Large intestine (tissue), 3 donors: ENCODE data around the gene HSPB6. TPM values are rescaled to one million over a fixed set of nuclear protein-coding genes. Genes with fewer than 3 reads are reported as not detected.
"Not testable (repeated sequence)": the region's sequence is repeated elsewhere in the genome, so short reads cannot be mapped to it uniquely, and the experiment has no call there.

Source experiments
- DNase-seq, 2 donors: peaks; one replicate each; pipeline versions ENCODE4 v3.0.0 to v3.0.0-alpha.2; 2013
- H3K27ac ChIP-seq: one replicate; pipeline ENCODE4 v1.5.1; 2013; ENCODE audit warnings: low read length
- H3K27me3 ChIP-seq: 2 replicates; pipeline ENCODE4 v1.6.1; 2013; ENCODE audit warnings: low read length; ENCODE audit not compliant: control insufficient read depth, insufficient read depth
- H3K36me3 ChIP-seq: 2 replicates; pipeline ENCODE4 v1.6.1; 2013; ENCODE audit warnings: low read length; ENCODE audit not compliant: control insufficient read depth, insufficient read depth
- H3K4me1 ChIP-seq: one replicate; pipeline ENCODE4 v1.6.1; 2013; ENCODE audit warnings: low read length; ENCODE audit not compliant: control insufficient read depth, insufficient read depth
- H3K4me3 ChIP-seq: one replicate; pipeline ENCODE4 v1.5.1; 2013; ENCODE audit warnings: low read length
- H3K9me3 ChIP-seq: one replicate; pipeline ENCODE4 v1.6.1; 2013; ENCODE audit warnings: mild to moderate bottlenecking, low read depth, low read length, moderate library complexity; ENCODE audit not compliant: control insufficient read depth
- WGBS: methylation state at CpG from one replicate; pipeline ENCODE4 v1.1.5; 2013; ENCODE audit warnings: low lambda C conversion rate; ENCODE audit not compliant: insufficient coverage; 5-methylcytosine and 5-hydroxymethylcytosine counted together
- polyA plus RNA-seq: library from polyadenylated mRNA; unstranded; fragments of 120-200 nt; gene quantifications from one replicate; pipeline ENCODE4 v1.2.1, GENCODE V29; 2013

The HSPB6 gene
- polyA plus RNA-seq, 1 donor = 50.2 TPM

DNA sequence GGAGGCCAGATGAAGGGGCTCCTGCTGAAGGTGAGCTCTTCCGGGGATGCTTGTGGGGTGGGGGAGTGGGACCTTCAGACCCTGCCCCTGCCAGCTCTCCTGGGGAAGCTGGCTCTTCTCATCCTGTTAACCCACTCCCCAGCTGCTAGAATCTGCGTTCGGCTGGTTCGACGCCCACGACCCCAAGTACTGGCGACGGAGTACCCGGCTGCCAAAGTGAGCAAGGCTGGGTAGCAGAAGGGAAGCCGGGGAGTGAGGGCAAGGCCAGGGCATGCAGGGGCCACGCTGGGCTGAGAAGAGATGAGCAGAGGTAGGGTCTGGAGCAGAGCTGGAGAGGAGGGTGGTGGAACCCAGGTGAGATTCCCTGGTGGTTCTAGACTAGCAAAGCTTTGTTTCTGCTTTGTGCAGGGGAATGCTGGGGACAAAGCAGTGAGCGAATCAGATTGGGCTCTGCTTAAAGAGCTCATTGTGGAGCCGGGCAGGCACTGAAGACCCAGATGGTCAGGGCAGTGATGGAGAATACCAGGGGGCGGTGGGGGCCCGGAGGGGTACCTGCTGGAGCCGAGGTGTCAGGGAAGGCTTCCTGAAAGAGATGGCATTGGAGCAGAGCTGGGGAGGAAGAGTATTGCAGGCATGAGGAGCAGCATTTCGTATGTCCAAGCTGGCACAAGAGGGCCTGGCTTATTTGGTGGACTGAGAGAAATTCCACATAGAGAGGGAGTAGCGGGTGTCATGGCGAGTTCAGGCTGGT, 28.7 kb downstream of the HSPB6 start:
- Histone ChIP-seq H3K27me3 (no peaks in the 10 kb centered on the region), H3K4me1 (no peaks in the 10 kb centered on the region), H3K27ac (no peak overlapping the region), H3K9me3 (no peaks in the 10 kb centered on the region), H3K4me3 (no peak overlapping the region), H3K36me3 (peaks cover 97% of the 10 kb centered on the region)
- DNase-seq = no peak
- WGBS = 93% methylated on average over 3 of the region's 19 CpGs

GRCh38 chr19:35727053-35727955, 29.5 kb downstream of the HSPB6 start:
- peaks cover 99% of the 10 kb centered on the region for H3K36me3 ChIP-seq
- WGBS = no CpG with 5 or more reads among the region's 25 CpGs
- no peak for DNase-seq

GRCh38 chr19:35725216-35725861, 31.5 kb downstream of the HSPB6 start:
- no peak overlapping the region for H3K27ac ChIP-seq
- no peaks in the 10 kb centered on the region for H3K4me1 ChIP-seq
- H3K9me3 ChIP-seq = no peaks in the 10 kb centered on the region
- no peak for DNase-seq
- no peak overlapping the region for H3K4me3 ChIP-seq
- WGBS = no CpG with 5 or more reads among the region's 23 CpGs
- H3K27me3 ChIP-seq = no peaks in the 10 kb centered on the region
- H3K36me3 ChIP-seq = peaks cover 92% of the 10 kb centered on the region

More at GRCh38 chr19:35727053-35727955, 29.5 kb downstream of the HSPB6 start:
- H3K4me3 ChIP-seq = no peak overlapping the region
- no peaks in the 10 kb centered on the region for H3K4me1 ChIP-seq
- no peak overlapping the region for H3K27ac ChIP-seq
- H3K27me3 ChIP-seq = no peaks in the 10 kb centered on the region
- H3K9me3 ChIP-seq = no peaks in the 10 kb centered on the region

DNA sequence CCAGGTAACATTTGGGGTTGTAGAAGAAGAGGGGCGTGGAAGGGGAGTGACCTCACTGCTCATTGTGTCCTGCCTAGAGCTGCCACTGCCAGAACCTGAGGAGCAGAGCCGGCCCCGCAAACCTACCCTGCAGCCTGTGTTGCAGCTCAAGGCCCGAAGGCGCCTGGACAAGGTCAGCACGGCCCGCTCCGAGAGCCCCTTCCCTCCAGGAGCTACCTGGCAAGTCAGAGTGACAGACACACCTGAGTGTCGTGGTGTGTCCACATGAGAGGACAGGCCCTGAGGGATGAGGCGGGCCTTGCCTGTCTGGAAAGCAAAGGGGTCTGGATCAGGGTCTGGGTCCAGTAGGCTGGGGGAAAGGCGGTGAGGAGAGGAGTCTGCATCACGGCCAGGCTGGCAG, 32.3 kb downstream of the HSPB6 start:
- H3K4me3 ChIP-seq = no peak overlapping the region
- WGBS = no CpG with 5 or more reads among the region's 12 CpGs
- peaks cover 92% of the 10 kb centered on the region for H3K36me3 ChIP-seq
- no peak overlapping the region for H3K27ac ChIP-seq
- peaks cover 3% of the 10 kb centered on the region for H3K4me1 ChIP-seq
- no peak for DNase-seq
- H3K27me3 ChIP-seq = no peaks in the 10 kb centered on the region
- H3K9me3 ChIP-seq = no peaks in the 10 kb centered on the region

- H3K36me3 ChIP-seq = peaks cover 89% of the 10 kb centered on the region
- H3K9me3 ChIP-seq, H3K27ac ChIP-seq, H3K4me3 ChIP-seq, H3K27me3 ChIP-seq, H3K4me1 ChIP-seq, DNase-seq: not testable (repeated sequence)
- no CpG with 5 or more reads among the region's 7 CpGs for WGBS
Measured at GRCh38 chr19:35724132-35724531, 32.7 kb downstream of the HSPB6 start.

DNA sequence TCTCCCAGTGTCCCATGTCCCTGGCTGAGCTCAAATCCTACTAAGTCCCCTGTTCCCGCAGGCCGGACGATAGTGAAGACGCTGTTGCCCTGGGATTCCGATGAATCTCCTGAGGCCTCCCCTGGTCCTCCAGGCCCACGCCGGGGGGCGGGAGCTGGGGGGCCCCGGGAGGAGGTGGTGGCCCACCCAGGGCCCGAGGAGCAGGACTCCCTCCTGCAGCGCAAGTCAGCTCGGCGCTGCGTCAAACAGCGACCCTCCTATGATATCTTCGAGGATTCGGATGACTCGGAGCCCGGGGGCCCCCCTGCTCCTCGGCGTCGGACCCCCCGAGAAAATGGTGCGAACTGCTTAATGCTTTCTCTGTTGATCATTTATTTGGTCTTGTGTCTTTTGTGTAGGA, 33.2 kb downstream of the HSPB6 start:
- H3K27ac ChIP-seq = no peak overlapping the region
- H3K9me3 ChIP-seq = no peaks in the 10 kb centered on the region
- peaks cover 11% of the 10 kb centered on the region for H3K4me1 ChIP-seq
- no peak for DNase-seq
- H3K4me3 ChIP-seq = no peak overlapping the region
- no CpG with 5 or more reads among the region's 24 CpGs for WGBS
- peaks cover 85% of the 10 kb centered on the region for H3K36me3 ChIP-seq
- no peaks in the 10 kb centered on the region for H3K27me3 ChIP-seq

DNA sequence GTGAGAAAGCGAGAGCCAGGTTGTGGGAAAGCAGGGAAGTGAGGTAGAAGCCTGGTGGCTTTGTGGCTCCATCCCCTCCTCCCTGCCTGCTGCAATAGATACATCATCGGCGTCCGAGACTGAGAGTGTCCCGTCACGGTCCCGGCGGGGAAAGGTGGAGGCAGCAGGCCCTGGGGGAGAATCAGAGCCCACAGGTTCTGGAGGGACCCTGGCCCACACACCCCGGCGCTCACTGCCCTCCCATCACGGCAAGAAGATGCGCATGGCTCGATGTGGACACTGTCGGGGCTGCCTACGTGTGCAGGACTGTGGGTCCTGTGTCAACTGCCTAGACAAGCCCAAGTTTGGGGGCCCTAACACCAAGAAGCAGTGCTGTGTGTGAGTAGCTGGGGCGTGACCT, 33.9 kb downstream of the HSPB6 start:
- WGBS = no CpG with 5 or more reads among the region's 16 CpGs
- Histone ChIP-seq H3K27ac (no peak overlapping the region), H3K36me3 (peaks cover 77% of the 10 kb centered on the region), H3K27me3 (no peaks in the 10 kb centered on the region), H3K4me3 (no peak overlapping the region), H3K4me1 (peaks cover 11% of the 10 kb centered on the region), H3K9me3 (no peaks in the 10 kb centered on the region)
- no peak for DNase-seq

DNA sequence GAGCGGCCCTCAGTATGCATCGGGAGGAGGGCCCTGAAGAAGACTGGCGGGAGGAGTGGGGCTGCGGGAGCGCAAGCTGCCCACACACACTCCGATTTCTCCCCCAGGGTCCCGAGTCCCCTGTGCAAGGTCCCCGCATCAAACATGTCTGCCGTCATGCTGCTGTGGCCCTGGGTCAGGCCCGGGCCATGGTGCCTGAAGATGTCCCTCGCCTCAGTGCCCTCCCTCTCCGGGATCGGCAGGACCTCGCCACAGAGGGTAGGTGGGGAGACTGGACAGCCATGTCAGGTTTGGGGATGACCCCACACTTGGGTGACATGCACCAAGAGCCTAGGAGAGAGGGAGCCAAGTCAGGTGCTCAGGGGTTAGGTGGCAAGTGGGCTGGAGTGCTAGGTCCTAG, 34.4 kb downstream of the HSPB6 start:
- WGBS = no CpG with 5 or more reads among the region's 14 CpGs
- Histone ChIP-seq H3K27ac (no peak overlapping the region), H3K36me3 (peaks cover 72% of the 10 kb centered on the region), H3K4me3 (no peak overlapping the region), H3K9me3 (no peaks in the 10 kb centered on the region), H3K27me3 (no peaks in the 10 kb centered on the region), H3K4me1 (peaks cover 11% of the 10 kb centered on the region)
- DNase-seq = no peak

GRCh38 chr19:35721374-35721773, 35.5 kb downstream of the HSPB6 start:
- Histone ChIP-seq H3K27me3 (no peaks in the 10 kb centered on the region), H3K4me1 (peaks cover 11% of the 10 kb centered on the region), H3K9me3 (no peaks in the 10 kb centered on the region), H3K36me3 (peaks cover 63% of the 10 kb centered on the region), H3K27ac (no peak overlapping the region), H3K4me3 (no peak overlapping the region)
- no peak for DNase-seq
- no CpG with 5 or more reads among the region's 16 CpGs for WGBS

DNA sequence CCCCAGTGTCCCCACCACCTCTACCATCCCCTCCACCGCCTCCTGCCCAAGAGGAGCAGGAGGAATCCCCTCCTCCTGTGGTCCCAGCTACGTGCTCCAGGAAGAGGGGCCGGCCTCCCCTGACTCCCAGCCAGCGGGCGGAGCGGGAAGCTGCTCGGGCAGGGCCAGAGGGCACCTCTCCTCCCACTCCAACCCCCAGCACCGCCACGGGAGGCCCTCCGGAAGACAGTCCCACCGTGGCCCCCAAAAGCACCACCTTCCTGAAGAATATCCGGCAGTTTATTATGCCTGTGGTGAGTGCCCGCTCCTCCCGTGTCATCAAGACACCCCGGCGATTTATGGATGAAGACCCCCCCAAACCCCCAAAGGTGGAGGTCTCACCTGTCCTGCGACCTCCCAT, 36.2 kb downstream of the HSPB6 start:
- H3K27me3 ChIP-seq = no peaks in the 10 kb centered on the region
- WGBS = no CpG with 5 or more reads among the region's 17 CpGs
- DNase-seq = no peak
- peaks cover 16% of the 10 kb centered on the region for H3K4me1 ChIP-seq
- H3K4me3 ChIP-seq = no peak overlapping the region
- peaks cover 55% of the 10 kb centered on the region for H3K36me3 ChIP-seq
- no peaks in the 10 kb centered on the region for H3K9me3 ChIP-seq
- no peak overlapping the region for H3K27ac ChIP-seq
